ENCODE measurements around the gene CD180.

Gene CD180

GRCh38 chr5:67156976-67157583, 39.5 kb downstream of the CD180 start:
- no peak for DNase-seq

DNA sequence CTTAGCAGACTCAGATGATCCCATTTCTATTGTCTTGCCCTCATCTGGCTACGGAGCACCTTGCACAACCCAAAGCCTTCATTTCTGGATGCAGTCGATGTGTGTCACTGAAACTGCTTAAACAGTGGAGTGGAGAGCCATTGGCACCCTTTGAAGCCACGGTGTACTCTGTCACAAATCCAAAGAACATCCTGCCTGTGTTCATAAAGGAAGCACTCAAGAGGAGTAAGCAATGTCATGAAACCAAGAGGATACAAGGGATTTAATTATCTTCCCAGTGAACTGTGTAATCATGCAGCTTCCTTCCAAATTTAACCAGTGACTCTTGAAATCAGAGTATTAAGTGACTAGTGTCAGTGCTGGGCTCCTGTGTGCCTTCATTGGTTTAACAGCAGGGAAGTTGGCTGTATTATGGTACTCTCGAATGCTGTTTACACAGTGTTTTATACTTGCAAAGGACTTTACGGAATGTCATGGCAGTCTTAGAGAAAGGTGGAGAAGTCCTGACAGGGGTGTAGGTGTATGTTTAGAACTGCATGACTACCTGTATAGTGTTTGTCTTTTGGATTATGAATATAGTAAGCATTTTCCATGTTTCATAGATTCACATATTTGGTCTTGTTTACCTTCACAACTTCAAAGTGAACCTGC, 41.9 kb downstream of the CD180 start:
- no peak for DNase-seq

GRCh38 chr5:67153292-67153691, 43.3 kb downstream of the CD180 start:
- no peak for DNase-seq

- no peak for DNase-seq
These were observed 44.2 kb downstream of the CD180 start for GRCh38 chr5:67152400-67152799.

GRCh38 chr5:67149951-67150523, 46.6 kb downstream of the CD180 start:
- no peak for DNase-seq

DNA sequence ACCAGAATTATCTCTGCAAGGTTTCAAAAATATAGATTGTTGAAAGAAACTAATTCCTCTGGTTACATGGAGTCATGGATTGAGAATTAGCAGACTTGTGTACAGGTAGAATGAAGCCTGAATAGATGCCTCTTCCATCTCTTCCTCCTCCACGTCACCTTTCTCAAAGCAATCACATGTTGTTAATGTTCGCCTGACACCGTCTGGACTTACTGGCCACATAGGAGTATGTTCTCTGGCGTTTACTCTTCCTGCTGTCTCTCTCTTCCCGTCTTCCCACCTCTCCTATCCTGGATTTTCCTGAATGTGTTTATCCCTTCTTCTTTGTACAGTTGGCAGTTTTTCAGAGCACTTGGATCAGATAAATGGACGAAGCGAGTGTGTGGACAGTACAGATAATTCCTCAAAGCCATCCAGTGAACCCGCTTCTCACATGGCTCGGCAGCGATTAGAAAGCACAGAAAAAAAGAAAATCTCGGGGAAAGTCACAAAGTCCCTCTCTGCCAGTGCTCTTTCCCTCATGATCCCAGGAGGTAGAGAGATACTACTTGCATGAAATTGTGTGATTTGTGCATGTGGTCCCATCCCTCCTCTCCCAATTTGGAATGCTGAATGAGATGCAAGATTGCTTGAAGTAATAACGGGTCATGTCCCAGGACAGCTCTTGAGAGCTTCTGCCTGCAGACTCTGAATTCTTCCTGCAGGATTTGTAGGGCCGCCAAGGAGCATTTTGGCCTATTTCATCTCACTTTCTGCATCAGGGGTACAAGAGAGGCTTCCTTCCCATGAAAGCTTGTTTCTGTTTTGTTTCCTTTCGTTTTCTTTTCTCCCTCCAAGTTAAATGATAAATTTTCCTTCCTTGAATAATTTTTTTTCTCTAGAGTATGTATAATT, 47.3 kb downstream of the CD180 start:
- DNase-seq, result no peak

GRCh38 chr5:67147760-67148159, 48.8 kb downstream of the CD180 start:
- no peak for DNase-seq

DNA sequence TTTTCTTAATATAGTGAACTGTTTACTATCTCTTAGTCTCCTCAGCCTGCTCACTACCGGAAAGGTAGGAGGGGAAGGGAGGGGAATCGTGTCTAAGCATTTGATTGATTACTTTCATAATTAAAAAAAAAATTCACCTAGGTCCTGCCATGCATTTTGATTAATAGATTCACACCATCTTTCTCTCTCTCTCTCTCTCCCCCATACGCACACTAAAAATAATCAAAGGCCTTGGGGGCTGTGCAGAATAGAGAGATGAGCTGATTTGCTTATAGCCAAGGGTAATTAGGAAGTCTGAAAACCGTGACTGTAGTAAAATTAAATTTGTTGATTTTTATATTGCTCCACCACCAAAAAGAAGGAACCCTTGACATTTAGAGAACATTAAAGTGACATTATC, 49.6 kb downstream of the CD180 start:
- DNase-seq, result no peak

GRCh38 chr5:67146574-67146973, 50.0 kb downstream of the CD180 start:
- DNase-seq, result no peak

GRCh38 chr5:67144183-67144639, 52.4 kb downstream of the CD180 start:
- DNase-seq, result no peak

DNA sequence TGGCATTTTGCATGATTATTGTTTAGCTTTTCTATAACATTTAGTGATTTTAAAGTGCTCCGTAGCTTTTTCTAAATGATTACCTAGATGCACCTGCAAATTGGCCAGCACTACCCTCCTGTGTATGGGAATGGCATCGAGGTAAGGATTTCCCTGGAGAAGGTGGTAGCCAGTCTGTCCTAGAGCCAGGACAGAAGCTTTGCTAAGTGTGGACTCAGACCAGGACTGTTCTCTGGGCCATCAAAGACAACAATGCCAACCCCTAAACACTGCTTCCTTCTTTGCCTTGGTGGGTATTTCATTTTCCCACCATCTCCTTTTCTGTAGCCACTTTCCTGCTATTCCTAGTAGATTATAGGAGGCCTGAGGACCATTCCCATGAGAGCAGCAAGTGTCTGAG, 53.0 kb downstream of the CD180 start:
- no peak for DNase-seq

- no peak for DNase-seq
These were observed 53.8 kb downstream of the CD180 start for GRCh38 chr5:67142816-67143215.

GRCh38 chr5:67141644-67142043, 55.0 kb downstream of the CD180 start:
- DNase-seq, result no peak

GRCh38 chr5:67140413-67140812, 56.2 kb downstream of the CD180 start:
- no peak for DNase-seq

DNA sequence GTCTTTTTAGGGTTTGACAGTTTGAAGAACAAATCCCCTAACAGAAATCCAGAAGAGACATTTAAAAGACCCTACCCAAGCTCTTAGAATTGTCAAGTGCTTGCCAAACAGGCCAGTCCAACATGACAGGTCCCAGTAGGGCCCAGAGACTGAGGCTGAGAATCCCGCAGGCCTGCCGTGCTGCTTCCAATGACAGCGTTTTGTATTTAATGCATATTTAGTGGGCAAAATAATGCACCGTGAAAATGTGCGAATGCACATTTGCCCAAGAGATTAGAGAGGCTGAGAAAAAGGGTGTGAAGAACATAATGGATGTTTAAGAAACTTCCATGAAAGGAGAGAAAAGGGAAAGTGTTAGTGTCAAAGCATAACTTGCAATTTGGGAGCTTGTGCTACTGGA, 57.6 kb downstream of the CD180 start:
- DNase-seq, result no peak

- DNase-seq, result no peak
These were observed 61.1 kb downstream of the CD180 start for GRCh38 chr5:67135381-67135984.

DNA sequence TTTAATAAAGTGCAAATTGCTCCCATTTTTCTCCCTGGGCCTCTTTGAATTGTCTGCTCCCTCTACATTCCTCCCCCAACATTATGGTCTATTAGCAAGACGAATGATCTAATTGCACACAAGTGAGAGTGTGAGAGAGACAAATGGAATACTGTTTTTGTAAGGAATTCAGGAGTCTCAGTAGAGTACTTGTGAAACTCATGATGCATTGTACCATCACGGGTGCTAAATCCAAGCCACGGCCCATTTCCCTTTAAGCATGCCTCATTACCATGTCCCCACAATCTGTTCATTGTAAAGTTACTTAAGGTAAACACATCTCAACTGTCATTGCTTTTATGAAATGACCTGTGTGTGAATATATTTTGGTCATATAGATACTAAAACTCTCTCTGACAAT, 62.8 kb downstream of the CD180 start:
- DNase-seq, result no peak

GRCh38 chr5:67133217-67133616, 63.4 kb downstream of the CD180 start:
- DNase-seq, result no peak

GRCh38 chr5:67129768-67130167, 66.8 kb downstream of the CD180 start:
- no peak for DNase-seq
